ENCODE data around the gene ALOX5.

DNA sequence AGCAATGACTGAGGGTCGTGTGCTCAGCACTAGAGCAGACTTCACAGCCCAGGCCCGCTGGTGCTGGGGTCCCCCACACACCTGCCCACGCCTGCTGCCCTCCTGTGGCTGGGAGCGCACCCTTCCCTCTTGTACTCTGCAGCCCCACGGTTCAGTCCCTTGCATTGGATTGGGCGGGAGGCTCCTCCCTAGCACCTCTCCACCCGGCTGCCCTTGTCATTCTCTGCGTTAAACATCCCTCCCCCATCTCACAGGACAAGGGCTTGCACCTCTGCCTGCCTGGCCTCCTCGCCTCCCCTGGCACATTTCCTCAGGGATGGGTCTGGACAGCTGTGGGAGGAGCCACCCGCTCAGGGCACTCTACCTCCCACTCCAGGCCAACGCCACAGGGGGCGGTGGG is 68.6 kb downstream of the ALOX5 start:
- TF ChIP-seq POLR2AphosphoS5 (IDR thresholded peaks at IDR 0.05) (no peak), POLR2A (IDR thresholded peaks at IDR 0.05) (no peak)
- TF ChIP-seq, protein P1, sequence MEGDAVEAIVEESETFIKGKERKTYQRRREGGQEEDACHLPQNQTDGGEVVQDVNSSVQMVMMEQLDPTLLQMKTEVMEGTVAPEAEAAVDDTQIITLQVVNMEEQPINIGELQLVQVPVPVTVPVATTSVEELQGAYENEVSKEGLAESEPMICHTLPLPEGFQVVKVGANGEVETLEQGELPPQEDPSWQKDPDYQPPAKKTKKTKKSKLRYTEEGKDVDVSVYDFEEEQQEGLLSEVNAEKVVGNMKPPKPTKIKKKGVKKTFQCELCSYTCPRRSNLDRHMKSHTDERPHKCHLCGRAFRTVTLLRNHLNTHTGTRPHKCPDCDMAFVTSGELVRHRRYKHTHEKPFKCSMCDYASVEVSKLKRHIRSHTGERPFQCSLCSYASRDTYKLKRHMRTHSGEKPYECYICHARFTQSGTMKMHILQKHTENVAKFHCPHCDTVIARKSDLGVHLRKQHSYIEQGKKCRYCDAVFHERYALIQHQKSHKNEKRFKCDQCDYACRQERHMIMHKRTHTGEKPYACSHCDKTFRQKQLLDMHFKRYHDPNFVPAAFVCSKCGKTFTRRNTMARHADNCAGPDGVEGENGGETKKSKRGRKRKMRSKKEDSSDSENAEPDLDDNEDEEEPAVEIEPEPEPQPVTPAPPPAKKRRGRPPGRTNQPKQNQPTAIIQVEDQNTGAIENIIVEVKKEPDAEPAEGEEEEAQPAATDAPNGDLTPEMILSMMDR (IDR thresholded peaks at IDR 0.05) = no peak
